Uterus (tissue), 2 donors: ENCODE data around the gene NRXN3.

Source experiments
- CTCF ChIP-seq, 4 experiments: fragments of 200-600 bp in 2 of 4; fragments of 450-650 bp in 2 of 4; sonication (generic) in 2 of 4; IDR thresholded peaks; one replicate each; pipeline ENCODE4 v1.5.1; 2016 to 2019; ENCODE audit warnings: antibody characterized with exemption in 4 of 4, mild to moderate bottlenecking in 2 of 4, moderate library complexity in 1 of 4
- POLR2A ChIP-seq, 2 donors: fragments of 450-650 bp; IDR thresholded peaks; one replicate each; pipeline ENCODE4 v1.6.1; 2016; ENCODE audit warnings: antibody characterized with exemption in 2 of 2, mild to moderate bottlenecking in 1 of 2, moderate library complexity in 1 of 2

- TF ChIP-seq POLR2A (IDR thresholded peaks at IDR 0.05) (no peak), CTCF (IDR thresholded peaks at IDR 0.05) (no peak)
These were observed 1529.0 kb downstream of the NRXN3 start for GRCh38 chr14:79699206-79699605.
